BLaER1 treated with 17β-estradiol and CSF1 and Interleukin-3, amounts not matched to agents 10 nM and 100 nM (cell line): Measurements from ENCODE around the gene TMEM163.

ENCODE experiments used
- H3K27ac ChIP-seq, 11 experiments: shearing (Covaris generic); formaldehyde crosslinking; 2 replicates each; pipeline ENCODE4 v1.8.1; 2022
- H3K27me3 ChIP-seq, 11 experiments: shearing (Covaris generic); formaldehyde crosslinking; 2 replicates each; pipeline ENCODE4 v1.8.1; 2022
- H3K36me3 ChIP-seq, 11 experiments: shearing (Covaris generic); formaldehyde crosslinking; 2 replicates each; pipeline ENCODE4 v1.8.1; 2022
- H3K4me1 ChIP-seq, 10 experiments: shearing (Covaris generic); formaldehyde crosslinking; 2 replicates each; pipeline ENCODE4 v1.8.1; 2022
- H3K4me2 ChIP-seq, 11 experiments: shearing (Covaris generic); formaldehyde crosslinking; 2 replicates each; pipeline ENCODE4 v1.8.1; 2022
- H3K4me3 ChIP-seq, 10 experiments: shearing (Covaris generic); formaldehyde crosslinking; 2 replicates each; pipeline ENCODE4 v1.8.1; 2022
- H3K9ac ChIP-seq, 11 experiments: shearing (Covaris generic); formaldehyde crosslinking; 2 replicates each; pipeline ENCODE4 v1.8.1; 2022
- H3K9me3 ChIP-seq, 11 experiments: shearing (Covaris generic); formaldehyde crosslinking; replicated peaks in 1 of 11; 2 replicates each; pipeline ENCODE4 v1.8.1; 2022
- H4K20me1 ChIP-seq, 11 experiments: shearing (Covaris generic); formaldehyde crosslinking; 2 replicates each; pipeline ENCODE4 v1.8.1; 2022
- Cebpa-rat ChIP-seq, 11 experiments: shearing (Covaris generic); IDR thresholded peaks; 2 replicates each; pipeline ENCODE4 v1.8.1; 2022

Gene TMEM163

GRCh38 chr2:134668821-134669220 is 50.0 kb downstream of the TMEM163 start:
- Histone ChIP-seq H3K9ac (no peak overlapping the region), H3K27ac (0 out of 22 replicates have a peak overlapping the region, but pooled peaks of 1 of the 11 experiments have one; percentile 34), H3K27me3 (no peaks in the 10 kb centered on the region), H3K36me3 (no peaks in the 10 kb centered on the region), H3K4me2 (peak overlapping the region; percentile 12 to 72 (median 65); a peak in 20 of 22 replicates), H3K4me1 (peaks cover 14 to 40% (median 38%) of the 10 kb centered on the region in 10 experiments), H3K9me3 (no peaks in the 10 kb centered on the region), H4K20me1 (no peaks in the 10 kb centered on the region), H3K4me3 (no peak overlapping the region)
- TF ChIP-seq Cebpa-rat (IDR thresholded peaks at IDR 0.05): peak in 1 of 11 experiments; percentile 23; a peak in 1 of 22 replicates

- Histone ChIP-seq H3K9me3 (no peaks in the 10 kb centered on the region), H3K4me2 (peak overlapping the region in 5 of 11 experiments; percentile 57 to 69 (median 67); a peak in 6 of 22 replicates), H3K27ac (no peak overlapping the region), H3K4me3 (no peak overlapping the region), H3K36me3 (no peaks in the 10 kb centered on the region), H3K9ac (no peak overlapping the region), H4K20me1 (no peaks in the 10 kb centered on the region), H3K27me3 (no peaks in the 10 kb centered on the region), H3K4me1 (peaks cover 14 to 40% (median 38%) of the 10 kb centered on the region in 10 experiments)
- no peak for TF ChIP-seq Cebpa-rat (IDR thresholded peaks at IDR 0.05)
Measured at GRCh38 chr2:134667541-134667940, 51.3 kb downstream of the TMEM163 start.

GRCh38 chr2:134667081-134667480 is 51.7 kb downstream of the TMEM163 start:
- Histone ChIP-seq H3K4me2 (no peak overlapping the region), H3K27me3 (no peaks in the 10 kb centered on the region), H3K4me1 (peaks cover 14 to 40% (median 38%) of the 10 kb centered on the region in 10 experiments), H4K20me1 (no peaks in the 10 kb centered on the region), H3K9ac (no peak overlapping the region), H3K36me3 (no peaks in the 10 kb centered on the region), H3K9me3 (no peaks in the 10 kb centered on the region), H3K4me3 (no peak overlapping the region), H3K27ac (no peak overlapping the region)
- TF ChIP-seq Cebpa-rat (IDR thresholded peaks at IDR 0.05): no peak

GRCh38 chr2:134665727-134666506 is 52.9 kb downstream of the TMEM163 start:
- no peak overlapping the region for H3K4me2 ChIP-seq
- H3K27ac ChIP-seq: no peak overlapping the region
- H3K4me1 ChIP-seq: peaks cover 14 to 32% (median 31%) of the 10 kb centered on the region in 10 experiments
- H3K27me3 ChIP-seq: no peaks in the 10 kb centered on the region
- H3K9ac ChIP-seq: no peak overlapping the region
- H3K36me3 ChIP-seq: no peaks in the 10 kb centered on the region
- no peak overlapping the region for H3K4me3 ChIP-seq
- no peaks in the 10 kb centered on the region for H4K20me1 ChIP-seq
- TF ChIP-seq Cebpa-rat (IDR thresholded peaks at IDR 0.05): no peak
- H3K9me3 ChIP-seq: no peaks in the 10 kb centered on the region

GRCh38 chr2:134663451-134664450 is 55.0 kb downstream of the TMEM163 start:
- Histone ChIP-seq H3K4me1 (peaks cover 2 to 10% (median 10%) of the 10 kb centered on the region in 10 experiments; a peak in 19 of 20 replicates), H3K9me3 (no peaks in the 10 kb centered on the region), H3K27me3 (no peaks in the 10 kb centered on the region), H3K4me3 (no peak overlapping the region), H3K27ac (no peak overlapping the region), H4K20me1 (no peaks in the 10 kb centered on the region), H3K9ac (no peak overlapping the region), H3K36me3 (no peaks in the 10 kb centered on the region), H3K4me2 (no peak overlapping the region)
- no peak for TF ChIP-seq Cebpa-rat (IDR thresholded peaks at IDR 0.05)

GRCh38 chr2:134662751-134663150 is 56.0 kb downstream of the TMEM163 start:
- no peak overlapping the region for H3K4me2 ChIP-seq
- H4K20me1 ChIP-seq: no peaks in the 10 kb centered on the region
- H3K27me3 ChIP-seq: no peaks in the 10 kb centered on the region
- no peaks in the 10 kb centered on the region for H3K9me3 ChIP-seq
- H3K4me3 ChIP-seq: no peak overlapping the region
- no peak for TF ChIP-seq Cebpa-rat (IDR thresholded peaks at IDR 0.05)
- no peak overlapping the region for H3K9ac ChIP-seq
- no peaks in the 10 kb centered on the region for H3K36me3 ChIP-seq
- H3K27ac ChIP-seq: no peak overlapping the region
- peaks cover 0 to under 1% (median 0%) of the 10 kb centered on the region in 10 experiments; a peak in 1 of 20 replicates for H3K4me1 ChIP-seq

- no peaks in the 10 kb centered on the region for H3K36me3 ChIP-seq
- no peak overlapping the region for H3K4me3 ChIP-seq
- no peak overlapping the region for H3K27ac ChIP-seq
- H3K27me3 ChIP-seq: no peaks in the 10 kb centered on the region
- H3K9me3 ChIP-seq: peaks cover 0 to 4% (median 0%) of the 10 kb centered on the region in 11 experiments; a peak in 1 of 22 replicates
- H3K9ac ChIP-seq: no peak overlapping the region
- no peaks in the 10 kb centered on the region for H3K4me1 ChIP-seq
- H3K4me2 ChIP-seq: no peak overlapping the region
- H4K20me1 ChIP-seq: no peaks in the 10 kb centered on the region
- TF ChIP-seq Cebpa-rat (IDR thresholded peaks at IDR 0.05): no peak
Measured at GRCh38 chr2:134660626-134661402, 58.0 kb downstream of the TMEM163 start.

GRCh38 chr2:134659724-134660123 is 59.1 kb downstream of the TMEM163 start:
- Histone ChIP-seq H3K9ac (no peak overlapping the region), H3K4me2 (no peak overlapping the region), H4K20me1 (no peaks in the 10 kb centered on the region), H3K27me3 (no peaks in the 10 kb centered on the region), H3K9me3 (peaks cover 0 to 4% (median 0%) of the 10 kb centered on the region in 11 experiments; a peak in 1 of 22 replicates), H3K36me3 (no peaks in the 10 kb centered on the region), H3K4me1 (no peaks in the 10 kb centered on the region), H3K27ac (no peak overlapping the region), H3K4me3 (no peak overlapping the region)
- TF ChIP-seq Cebpa-rat (IDR thresholded peaks at IDR 0.05): no peak
